Testis (tissue), 2 donors: ENCODE data around the gene DENND1A.

ENCODE experiments used
- CTCF ChIP-seq, 3 experiments: fragments of 450-650 bp in 2 of 3; fragments of 200-600 bp in 1 of 3; sonication (generic) in 1 of 3; IDR thresholded peaks; one replicate each; pipeline ENCODE4 v1.5.1; 2016 to 2019; ENCODE audit warnings: antibody characterized with exemption in 3 of 3, mild to moderate bottlenecking in 2 of 3, moderate library complexity in 1 of 3
- POLR2A ChIP-seq: fragments of 450-650 bp; IDR thresholded peaks from one replicate; pipeline ENCODE4 v1.6.1; 2017; ENCODE audit warnings: antibody characterized with exemption, mild to moderate bottlenecking, moderate library complexity

DNA sequence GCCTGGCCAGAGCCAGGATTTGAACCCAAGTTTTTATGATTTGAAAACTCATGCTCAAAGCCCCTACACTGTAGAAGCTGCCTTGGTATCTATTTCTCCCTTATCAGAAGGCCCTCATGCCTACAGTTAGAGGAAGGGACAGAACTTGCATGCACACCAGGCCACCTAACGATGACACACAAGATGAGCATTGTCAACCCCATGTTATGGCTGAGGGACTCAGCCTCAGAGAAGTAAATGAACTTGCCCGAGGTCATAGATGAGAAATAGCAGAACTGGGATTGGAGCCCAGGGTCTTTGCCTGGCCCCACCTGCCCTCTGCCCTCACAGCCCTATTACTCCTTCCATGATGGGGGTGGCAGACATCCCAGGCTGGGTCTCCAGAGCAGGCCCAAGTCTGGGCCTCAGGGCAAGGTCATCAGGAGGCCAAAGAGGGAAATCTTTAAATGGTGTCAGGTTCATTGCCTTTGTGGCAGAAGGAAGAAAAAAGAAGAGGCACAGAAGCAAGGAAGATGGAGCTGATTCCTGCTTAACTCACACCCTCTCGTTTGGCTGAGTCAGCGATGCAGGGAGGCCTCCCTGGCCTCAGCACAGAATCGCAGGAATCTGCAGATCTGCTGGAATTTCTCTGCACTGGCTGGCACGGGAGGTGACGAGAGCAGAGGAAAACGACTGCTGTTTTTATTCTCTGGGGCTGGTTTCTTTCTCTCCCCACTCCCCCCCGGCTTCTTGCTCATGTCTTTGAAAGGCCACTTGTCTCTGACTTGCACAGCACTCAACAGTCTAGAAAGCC lies 594.5 kb downstream of the DENND1A start:
- TF ChIP-seq CTCF (IDR thresholded peaks at IDR 0.05): no peak
- no peak for TF ChIP-seq POLR2A
